OCI-LY7 (cell line): ENCODE results near the gene MYO1B.

Experiments used
- EZH2phosphoT487 ChIP-seq: fragments of 200-600 bp; sonication (generic); IDR thresholded peaks from 2 replicates; pipeline ENCODE4 v1.6.1; 2018; ENCODE audit warnings: low read depth, borderline replicate concordance, mild to moderate bottlenecking, mixed run types, antibody characterized with exemption, low read length, moderate library complexity, mixed read lengths
- TF ChIP-seq, protein P1 (sequence below): fragments of 200-600 bp; sonication (generic); conservative IDR thresholded peaks from 2 replicates; pipeline ENCODE4 v1.5.1; 2014; ENCODE audit warnings: mild to moderate bottlenecking, antibody characterized with exemption, low read length, moderate library complexity, mixed read lengths

- TF ChIP-seq, protein P1, sequence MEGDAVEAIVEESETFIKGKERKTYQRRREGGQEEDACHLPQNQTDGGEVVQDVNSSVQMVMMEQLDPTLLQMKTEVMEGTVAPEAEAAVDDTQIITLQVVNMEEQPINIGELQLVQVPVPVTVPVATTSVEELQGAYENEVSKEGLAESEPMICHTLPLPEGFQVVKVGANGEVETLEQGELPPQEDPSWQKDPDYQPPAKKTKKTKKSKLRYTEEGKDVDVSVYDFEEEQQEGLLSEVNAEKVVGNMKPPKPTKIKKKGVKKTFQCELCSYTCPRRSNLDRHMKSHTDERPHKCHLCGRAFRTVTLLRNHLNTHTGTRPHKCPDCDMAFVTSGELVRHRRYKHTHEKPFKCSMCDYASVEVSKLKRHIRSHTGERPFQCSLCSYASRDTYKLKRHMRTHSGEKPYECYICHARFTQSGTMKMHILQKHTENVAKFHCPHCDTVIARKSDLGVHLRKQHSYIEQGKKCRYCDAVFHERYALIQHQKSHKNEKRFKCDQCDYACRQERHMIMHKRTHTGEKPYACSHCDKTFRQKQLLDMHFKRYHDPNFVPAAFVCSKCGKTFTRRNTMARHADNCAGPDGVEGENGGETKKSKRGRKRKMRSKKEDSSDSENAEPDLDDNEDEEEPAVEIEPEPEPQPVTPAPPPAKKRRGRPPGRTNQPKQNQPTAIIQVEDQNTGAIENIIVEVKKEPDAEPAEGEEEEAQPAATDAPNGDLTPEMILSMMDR, result no peak
- no peak for TF ChIP-seq EZH2phosphoT487
Measured at GRCh38 chr2:191347154-191347553, 102.0 kb downstream of the MYO1B start.
